Sigmoid colon (tissue), 4 donors: ENCODE measurements around the gene MYH13.

Experiments used
- CTCF ChIP-seq, 4 experiments: fragments of 450-650 bp in 3 of 4; fragments of 200-600 bp in 1 of 4; IDR thresholded peaks; one replicate each; pipeline ENCODE4 v1.5.1; 2016 to 2019; ENCODE audit warnings: antibody characterized with exemption in 4 of 4, mild to moderate bottlenecking in 3 of 4, moderate library complexity in 2 of 4
- EP300 ChIP-seq, 4 donors: sonication (generic); formaldehyde crosslinking; IDR thresholded peaks; one replicate each; pipeline ENCODE4 v1.6.1; 2017; ENCODE audit warnings: antibody characterized with exemption in 4 of 4
- POLR2A ChIP-seq, 2 donors: fragments of 450-650 bp; IDR thresholded peaks; one replicate each; pipeline ENCODE4 v1.6.1; 2016; ENCODE audit warnings: antibody characterized with exemption in 2 of 2, mild to moderate bottlenecking in 2 of 2, moderate library complexity in 2 of 2
- POLR2AphosphoS5 ChIP-seq, 4 donors: sonication (generic); formaldehyde crosslinking; IDR thresholded peaks; one replicate each; pipeline ENCODE4 v1.6.1; 2017; ENCODE audit warnings: antibody characterized with exemption in 4 of 4

GRCh38 chr17:10305398-10305797 lies 67.4 kb downstream of the MYH13 start:
- TF ChIP-seq CTCF (IDR thresholded peaks at IDR 0.05) (no peak), POLR2A (IDR thresholded peaks at IDR 0.05) (no peak), POLR2AphosphoS5 (IDR thresholded peaks at IDR 0.05) (no peak), EP300 (IDR thresholded peaks at IDR 0.05) (no peak)
